Measurements from ENCODE around the gene RAD50. TPM values are rescaled to one million over a fixed set of nuclear protein-coding genes. Genes with fewer than 3 reads are reported as not detected.

Gene RAD50
- total and polyA plus RNA-seq, 2 donors, result 8.9 to 17.6 TPM

DNA sequence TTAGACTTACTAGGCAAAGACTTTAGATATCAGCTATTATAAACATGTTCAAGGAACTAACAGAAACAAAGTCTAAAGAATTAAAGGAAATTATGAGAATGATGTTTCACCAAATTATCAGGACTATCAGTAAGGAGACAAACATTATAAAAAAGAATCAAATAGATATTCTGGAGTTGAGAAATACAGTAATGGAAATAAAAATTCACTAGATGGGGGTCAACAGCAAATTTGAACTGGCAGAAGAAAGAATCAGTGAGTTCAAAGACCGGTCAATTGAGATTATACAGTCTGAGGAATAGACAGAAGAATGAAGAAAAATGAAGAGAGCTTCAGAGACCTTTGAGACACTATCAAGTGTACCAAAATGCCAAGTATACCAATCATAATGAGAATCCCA is 91.6 kb downstream of the RAD50 start:
- H3K4me3 ChIP-seq (ENCODE audit: low read length in 2 of 2), result no peak overlapping the region
- H3K4me1 ChIP-seq (ENCODE audit: control insufficient read depth in 2 of 2, insufficient read depth in 2 of 2, low read length in 2 of 2), result no peaks in the 10 kb centered on the region
- H3K9me3 ChIP-seq (ENCODE audit: control insufficient read depth in 2 of 2, insufficient read depth in 1 of 2, low read length in 1 of 2), result no peaks in the 10 kb centered on the region
- H3K27me3 ChIP-seq (ENCODE audit: control insufficient read depth in 2 of 2, insufficient read depth in 1 of 2, low read length in 1 of 2), result no peaks in the 10 kb centered on the region
- H3K36me3 ChIP-seq (ENCODE audit: control insufficient read depth in 2 of 2, insufficient read depth in 2 of 2, low read length in 1 of 2), result peaks cover 0 to under 1% of the 10 kb centered on the region in 2 donors
- no peak overlapping the region for H3K27ac ChIP-seq (ENCODE audit: low read depth in 1 of 2, low read length in 1 of 2)
- DNase-seq (ENCODE audit: low read depth in 6 of 9, low spot score in 9 of 9), result no peak
- WGBS, result 97% methylated on average over 1 of the region's 1 CpG

DNA sequence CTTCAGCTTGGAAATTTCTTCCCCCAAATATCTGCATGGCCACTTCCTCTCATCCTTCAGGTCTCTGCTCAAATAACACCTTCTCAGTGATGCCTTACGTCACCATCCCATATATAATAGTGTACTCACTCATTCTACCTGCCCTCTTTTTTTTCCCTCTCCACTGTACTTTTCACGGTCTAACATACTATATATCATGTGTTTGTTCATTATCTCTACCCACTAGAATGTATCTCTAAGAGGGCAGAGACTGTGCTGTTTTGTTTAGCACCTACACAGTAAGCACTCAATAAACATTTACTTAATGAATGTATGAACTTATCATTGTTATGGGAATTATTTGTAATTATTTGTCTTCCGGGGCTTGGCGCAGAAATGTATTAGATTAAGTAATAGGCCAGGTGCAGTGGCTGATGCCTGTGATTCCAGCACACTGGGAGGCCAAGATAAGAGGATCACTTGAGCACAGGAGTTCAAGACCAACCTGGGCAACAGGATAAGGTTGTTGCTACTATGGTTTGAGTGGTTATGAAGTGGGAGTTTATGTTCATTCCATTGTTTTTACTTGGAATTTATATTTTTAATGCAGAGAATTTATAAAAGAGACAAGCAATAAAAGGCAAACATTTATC is 95.2 kb downstream of the RAD50 start:
- no peaks in the 10 kb centered on the region for H3K36me3 ChIP-seq (ENCODE audit: control insufficient read depth in 2 of 2, insufficient read depth in 2 of 2, low read length in 1 of 2)
- H3K4me1 ChIP-seq (ENCODE audit: control insufficient read depth in 2 of 2, insufficient read depth in 2 of 2, low read length in 2 of 2), result peaks cover 11% of the 10 kb centered on the region in 2 donors
- H3K27me3 ChIP-seq (ENCODE audit: control insufficient read depth in 2 of 2, insufficient read depth in 1 of 2, low read length in 1 of 2), result peaks cover 0 to 22% of the 10 kb centered on the region in 2 donors
- WGBS, result 98% methylated on average over 4 of the region's 4 CpGs
- H3K9me3 ChIP-seq (ENCODE audit: control insufficient read depth in 2 of 2, insufficient read depth in 1 of 2, low read length in 1 of 2), result no peaks in the 10 kb centered on the region
- DNase-seq (ENCODE audit: low read depth in 6 of 9, low spot score in 9 of 9), result no peak
- no peak overlapping the region for H3K4me3 ChIP-seq (ENCODE audit: low read length in 2 of 2)
- no peak overlapping the region for H3K27ac ChIP-seq (ENCODE audit: low read depth in 1 of 2, low read length in 1 of 2)

DNA sequence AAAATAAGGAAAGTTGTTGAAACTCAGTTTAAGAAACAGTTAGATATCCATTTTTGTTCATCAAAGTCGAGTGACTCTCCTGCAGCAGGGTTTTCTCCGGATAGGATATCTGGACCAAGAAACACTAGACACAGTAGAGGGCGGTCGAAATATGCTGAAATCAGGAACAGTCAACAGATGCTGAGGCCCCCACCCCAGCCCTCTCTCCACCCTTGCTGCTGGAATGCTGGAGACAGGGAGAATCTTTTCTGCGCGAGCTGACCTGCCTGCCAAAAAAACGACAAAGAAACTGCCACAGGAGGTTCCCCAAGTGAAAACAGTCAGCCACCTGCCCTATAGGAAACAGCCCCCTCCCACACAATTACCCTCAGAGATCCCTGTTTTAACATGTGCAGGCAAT is 96.9 kb downstream of the RAD50 start:
- no peak for DNase-seq (ENCODE audit: low read depth in 6 of 9, low spot score in 9 of 9)
- WGBS, result 69% methylated on average over 7 of the region's 7 CpGs
- no peak overlapping the region for H3K27ac ChIP-seq (ENCODE audit: low read depth in 1 of 2, low read length in 1 of 2)
- H3K36me3 ChIP-seq (ENCODE audit: control insufficient read depth in 2 of 2, insufficient read depth in 2 of 2, low read length in 1 of 2), result no peaks in the 10 kb centered on the region
- H3K4me3 ChIP-seq (ENCODE audit: low read length in 2 of 2), result no peak overlapping the region
- peaks cover 0 to 25% of the 10 kb centered on the region in 2 donors for H3K27me3 ChIP-seq (ENCODE audit: control insufficient read depth in 2 of 2, insufficient read depth in 1 of 2, low read length in 1 of 2)
- peaks cover 11 to 17% of the 10 kb centered on the region in 2 donors for H3K4me1 ChIP-seq (ENCODE audit: control insufficient read depth in 2 of 2, insufficient read depth in 2 of 2, low read length in 2 of 2)
- no peaks in the 10 kb centered on the region for H3K9me3 ChIP-seq (ENCODE audit: control insufficient read depth in 2 of 2, insufficient read depth in 1 of 2, low read length in 1 of 2)

DNA sequence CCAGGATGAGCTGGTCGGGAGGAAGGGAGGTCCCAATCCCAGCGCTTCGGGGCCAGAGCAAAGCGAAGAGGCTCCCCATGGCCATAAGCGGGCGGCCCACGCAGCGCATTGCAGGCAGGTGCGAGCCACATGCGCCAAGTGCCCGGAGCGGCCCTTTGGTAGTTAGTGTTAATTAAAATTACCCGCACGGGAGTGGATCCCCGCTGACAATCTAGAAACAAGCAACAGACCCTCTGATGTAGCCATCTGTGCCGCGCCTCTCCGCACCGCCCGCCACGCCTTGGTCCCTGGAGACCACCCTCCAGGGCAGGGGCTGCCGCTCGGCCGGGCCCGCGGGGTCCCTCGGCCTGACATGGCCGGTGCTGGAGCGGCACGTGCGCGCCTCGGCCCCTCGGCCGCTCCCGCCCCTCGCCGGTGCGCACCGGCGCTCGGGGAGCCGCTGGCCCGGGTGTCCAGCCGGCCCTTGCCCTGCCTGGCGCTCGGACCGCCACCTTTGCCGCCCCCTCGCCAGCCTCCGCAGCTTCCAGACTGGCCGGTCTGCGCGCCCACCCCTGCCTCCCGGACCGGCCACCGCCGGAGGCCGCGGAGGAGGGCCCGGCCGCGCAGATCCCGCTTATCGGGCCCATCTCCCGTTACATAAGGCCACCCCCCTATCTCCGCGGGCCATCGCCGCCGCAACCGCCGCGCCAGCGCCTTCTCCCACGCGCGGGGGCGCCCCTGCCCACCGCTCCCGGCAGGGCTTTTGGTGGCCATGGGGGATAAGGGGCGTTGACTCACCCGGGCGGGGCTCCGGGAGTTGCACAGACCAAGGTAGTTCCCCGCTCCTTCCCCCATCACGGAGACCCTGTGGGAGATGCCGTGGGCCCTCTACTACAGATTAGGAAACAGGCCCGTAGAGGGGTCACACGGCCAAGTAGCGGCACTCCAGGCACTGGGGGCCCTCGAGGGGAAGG is 99.3 kb downstream of the RAD50 start:
- WGBS, result 11% methylated on average over 92 of the region's 92 CpGs
- Histone ChIP-seq H3K27ac (ENCODE audit: low read depth in 1 of 2, low read length in 1 of 2) (no peak overlapping the region), H3K4me3 (ENCODE audit: low read length in 2 of 2) (peak overlapping the region; percentile 18 to 31), H3K36me3 (ENCODE audit: control insufficient read depth in 2 of 2, insufficient read depth in 2 of 2, low read length in 1 of 2) (no peaks in the 10 kb centered on the region), H3K27me3 (ENCODE audit: control insufficient read depth in 2 of 2, insufficient read depth in 1 of 2, low read length in 1 of 2) (peaks cover 0 to 25% of the 10 kb centered on the region in 2 donors), H3K4me1 (ENCODE audit: control insufficient read depth in 2 of 2, insufficient read depth in 2 of 2, low read length in 2 of 2) (peaks cover 11 to 17% of the 10 kb centered on the region in 2 donors), H3K9me3 (ENCODE audit: control insufficient read depth in 2 of 2, insufficient read depth in 1 of 2, low read length in 1 of 2) (no peaks in the 10 kb centered on the region)
- DNase-seq (ENCODE audit: low read depth in 6 of 9, low spot score in 9 of 9), result peak in 2 of 9 donors; percentile 23 to 50

- Histone ChIP-seq H3K4me3 (ENCODE audit: low read length in 2 of 2) (peak overlapping the region; percentile 18 to 31), H3K9me3 (ENCODE audit: control insufficient read depth in 2 of 2, insufficient read depth in 1 of 2, low read length in 1 of 2) (no peaks in the 10 kb centered on the region), H3K36me3 (ENCODE audit: control insufficient read depth in 2 of 2, insufficient read depth in 2 of 2, low read length in 1 of 2) (no peaks in the 10 kb centered on the region), H3K27me3 (ENCODE audit: control insufficient read depth in 2 of 2, insufficient read depth in 1 of 2, low read length in 1 of 2) (peaks cover 0 to 25% of the 10 kb centered on the region in 2 donors), H3K4me1 (ENCODE audit: control insufficient read depth in 2 of 2, insufficient read depth in 2 of 2, low read length in 2 of 2) (peaks cover 11 to 20% of the 10 kb centered on the region in 2 donors), H3K27ac (ENCODE audit: low read depth in 1 of 2, low read length in 1 of 2) (no peak overlapping the region)
- peak in 1 of 9 donors; percentile 36 for DNase-seq (ENCODE audit: low read depth in 6 of 9, low spot score in 9 of 9)
- WGBS, result 46% methylated on average over 12 of the region's 12 CpGs
Measured at GRCh38 chr5:132656774-132657355, 100.1 kb downstream of the RAD50 start.

- no peak for DNase-seq (ENCODE audit: low read depth in 6 of 9, low spot score in 9 of 9)
- Histone ChIP-seq H3K9me3 (ENCODE audit: control insufficient read depth in 2 of 2, insufficient read depth in 1 of 2, low read length in 1 of 2) (no peaks in the 10 kb centered on the region), H3K27me3 (ENCODE audit: control insufficient read depth in 2 of 2, insufficient read depth in 1 of 2, low read length in 1 of 2) (peaks cover 0 to 25% of the 10 kb centered on the region in 2 donors), H3K36me3 (ENCODE audit: control insufficient read depth in 2 of 2, insufficient read depth in 2 of 2, low read length in 1 of 2) (no peaks in the 10 kb centered on the region), H3K4me3 (ENCODE audit: low read length in 2 of 2) (no peak within 1 kb of the TSS), H3K27ac (ENCODE audit: low read depth in 1 of 2, low read length in 1 of 2) (no peak within 1 kb of the TSS), H3K4me1 (ENCODE audit: control insufficient read depth in 2 of 2, insufficient read depth in 2 of 2, low read length in 2 of 2) (peaks cover 11 to 22% of the 10 kb centered on the region in 2 donors)
- 97% methylated on average over 12 of the region's 12 CpGs for WGBS
Measured at GRCh38 chr5:132657676-132658380, 101.1 kb downstream of the RAD50 start, which contains the start of gene IL13. Gene IL13 (plus strand): TSS chr5:132658173. CDS start chr5:132658187, 14 bp downstream.

GRCh38 chr5:132658381-132659302 is 101.9 kb downstream of the RAD50 start:
- no peaks in the 10 kb centered on the region for H3K36me3 ChIP-seq (ENCODE audit: control insufficient read depth in 2 of 2, insufficient read depth in 2 of 2, low read length in 1 of 2)
- no peak overlapping the region for H3K4me3 ChIP-seq (ENCODE audit: low read length in 2 of 2)
- H3K27ac ChIP-seq (ENCODE audit: low read depth in 1 of 2, low read length in 1 of 2), result no peak overlapping the region
- H3K27me3 ChIP-seq (ENCODE audit: control insufficient read depth in 2 of 2, insufficient read depth in 1 of 2, low read length in 1 of 2), result peaks cover 0 to 25% of the 10 kb centered on the region in 2 donors
- no peaks in the 10 kb centered on the region for H3K9me3 ChIP-seq (ENCODE audit: control insufficient read depth in 2 of 2, insufficient read depth in 1 of 2, low read length in 1 of 2)
- no peak for DNase-seq (ENCODE audit: low read depth in 6 of 9, low spot score in 9 of 9)
- H3K4me1 ChIP-seq (ENCODE audit: control insufficient read depth in 2 of 2, insufficient read depth in 2 of 2, low read length in 2 of 2), result peaks cover 11 to 31% of the 10 kb centered on the region in 2 donors
- WGBS, result 98% methylated on average over 9 of the region's 9 CpGs

All from thymus (tissue), 11 donors.